ENCODE data around the gene ATP8B2.
"Not testable (repeated sequence)": the region's sequence is repeated elsewhere in the genome, so short reads cannot be mapped to it uniquely, and the experiment has no call there.

The ATP8B2 gene

DNA sequence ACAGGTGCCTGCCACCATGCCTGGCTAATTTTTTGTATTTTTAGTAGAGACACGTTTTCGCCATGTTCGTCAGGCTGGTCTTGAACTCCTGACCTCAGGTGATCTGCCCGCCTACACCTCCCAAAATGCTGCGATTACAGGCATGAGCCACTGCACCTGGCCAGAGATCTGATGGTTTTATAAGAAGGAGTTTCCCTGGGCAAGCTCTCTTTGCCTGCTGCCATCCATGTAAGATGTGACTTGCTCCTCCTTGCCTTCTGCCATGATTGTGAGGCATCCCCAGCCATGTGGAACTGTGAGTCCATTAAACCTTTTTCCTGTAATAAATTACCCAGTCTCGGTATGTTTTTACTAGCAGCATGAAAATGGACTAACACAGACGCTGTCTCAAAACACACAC lies 16.2 kb upstream of the ATP8B2 start:
- not testable (repeated sequence) for H3K36me3 ChIP-seq (ENCODE audit: control insufficient read depth in 2 of 2, insufficient read depth in 2 of 2, low read length in 2 of 2); H3K9ac ChIP-seq (ENCODE audit: low read length in 2 of 2); H3K9me3 ChIP-seq (ENCODE audit: control insufficient read depth in 2 of 2, low read length in 2 of 2); H3K4me1 ChIP-seq (ENCODE audit: control insufficient read depth, insufficient read depth, low read length); H3K27me3 ChIP-seq (ENCODE audit: control insufficient read depth in 1 of 2, insufficient read depth in 2 of 2, low read length in 2 of 2); H3K4me3 ChIP-seq (ENCODE audit: low read length in 2 of 2); H3K27ac ChIP-seq (ENCODE audit: low read length)

DNA sequence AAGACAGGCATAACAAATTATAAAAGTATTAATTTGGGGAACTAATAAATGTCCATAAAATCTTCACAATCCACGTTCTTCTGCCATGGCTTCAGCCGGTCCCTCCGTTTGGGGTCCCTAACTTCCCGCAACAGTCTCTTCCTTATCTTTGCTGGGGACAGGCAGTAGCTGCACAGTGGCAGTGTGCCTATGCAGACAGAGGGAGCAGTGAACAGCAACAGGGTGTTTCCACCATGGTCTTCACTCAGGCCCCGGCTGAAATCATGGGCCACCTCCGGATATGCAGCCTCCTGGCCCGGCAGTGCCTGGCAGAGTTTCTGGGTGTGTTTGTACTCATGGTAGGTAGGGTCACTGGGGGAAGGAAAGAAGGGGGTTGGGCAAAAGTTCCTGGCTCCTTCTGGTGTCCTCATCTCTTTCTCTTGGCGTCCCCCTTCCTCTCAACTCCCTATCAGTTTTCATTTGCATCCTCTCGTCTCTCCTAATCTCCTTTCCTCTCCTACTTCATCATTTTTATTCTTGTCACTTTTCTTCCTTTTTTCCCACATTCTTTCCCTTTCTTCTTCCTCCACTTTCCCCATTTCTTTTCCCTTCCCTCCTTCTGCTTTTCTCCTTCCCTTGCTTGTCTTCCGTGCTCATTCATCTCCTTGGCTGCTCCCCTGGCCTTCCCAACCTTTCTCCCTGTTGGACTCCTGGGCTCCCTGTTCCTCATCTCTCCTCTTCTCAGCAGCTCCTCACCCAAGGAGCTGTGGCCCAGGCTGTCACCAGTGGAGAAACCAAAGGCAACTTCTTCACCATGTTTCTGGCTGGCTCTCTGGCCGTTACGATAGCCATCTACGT lies 12.9 kb upstream of the ATP8B2 start:
- H3K36me3 ChIP-seq (ENCODE audit: control insufficient read depth in 2 of 2, insufficient read depth in 2 of 2, low read length in 2 of 2); H3K4me1 ChIP-seq (ENCODE audit: control insufficient read depth, insufficient read depth, low read length); H3K9me3 ChIP-seq (ENCODE audit: control insufficient read depth in 2 of 2, low read length in 2 of 2); H3K27me3 ChIP-seq (ENCODE audit: control insufficient read depth in 1 of 2, insufficient read depth in 2 of 2, low read length in 2 of 2); H3K9ac ChIP-seq (ENCODE audit: low read length in 2 of 2); H3K27ac ChIP-seq (ENCODE audit: low read length); H3K4me3 ChIP-seq (ENCODE audit: low read length in 2 of 2): not testable (repeated sequence)

DNA sequence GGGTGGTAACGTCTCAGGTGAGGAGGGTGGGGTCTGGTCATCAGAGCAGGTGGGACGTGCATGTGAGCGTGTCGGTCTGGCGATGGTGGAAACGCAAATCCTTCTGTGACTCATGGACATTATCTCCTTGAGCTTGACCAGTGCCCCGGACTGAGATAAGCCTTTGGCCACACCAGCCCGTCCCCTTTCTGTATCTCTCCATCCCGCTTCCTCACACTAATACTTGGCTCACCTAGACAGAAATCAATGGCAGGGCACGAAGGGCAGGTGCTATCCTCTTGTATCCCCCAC lies 12.3 kb upstream of the ATP8B2 start:
- H3K9ac ChIP-seq (ENCODE audit: low read length in 2 of 2) = no peak overlapping the region
- no peak overlapping the region for H3K4me3 ChIP-seq (ENCODE audit: low read length in 2 of 2)
- no peaks in the 10 kb centered on the region for H3K4me1 ChIP-seq (ENCODE audit: control insufficient read depth, insufficient read depth, low read length)
- no peaks in the 10 kb centered on the region for H3K27me3 ChIP-seq (ENCODE audit: control insufficient read depth in 1 of 2, insufficient read depth in 2 of 2, low read length in 2 of 2)
- no peaks in the 10 kb centered on the region for H3K9me3 ChIP-seq (ENCODE audit: control insufficient read depth in 2 of 2, low read length in 2 of 2)
- no peaks in the 10 kb centered on the region for H3K36me3 ChIP-seq (ENCODE audit: control insufficient read depth in 2 of 2, insufficient read depth in 2 of 2, low read length in 2 of 2)
- H3K27ac ChIP-seq (ENCODE audit: low read length) = no peak overlapping the region

DNA sequence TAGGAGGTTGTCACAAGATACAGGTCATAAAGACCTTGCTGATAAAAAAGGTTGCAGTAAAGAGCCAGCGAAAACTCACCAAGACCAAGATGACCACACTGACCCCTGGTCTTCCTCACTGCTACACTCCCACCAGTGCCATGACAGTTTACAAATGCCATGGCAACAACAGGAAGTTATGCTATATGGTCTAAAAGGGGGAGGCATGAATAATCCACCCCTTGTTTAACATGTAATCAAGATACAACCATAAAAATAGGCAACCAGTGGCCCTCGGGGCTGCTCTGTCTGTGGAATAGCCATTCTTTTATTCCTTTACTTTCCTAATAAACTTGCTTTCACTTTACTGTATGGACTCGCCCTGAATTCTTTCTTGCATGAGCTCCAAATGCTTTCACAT lies 11.1 kb upstream of the ATP8B2 start:
- not testable (repeated sequence) for H3K9ac ChIP-seq (ENCODE audit: low read length in 2 of 2); H3K27ac ChIP-seq (ENCODE audit: low read length); H3K4me1 ChIP-seq (ENCODE audit: control insufficient read depth, insufficient read depth, low read length); H3K4me3 ChIP-seq (ENCODE audit: low read length in 2 of 2); H3K9me3 ChIP-seq (ENCODE audit: control insufficient read depth in 2 of 2, low read length in 2 of 2); H3K27me3 ChIP-seq (ENCODE audit: control insufficient read depth in 1 of 2, insufficient read depth in 2 of 2, low read length in 2 of 2); H3K36me3 ChIP-seq (ENCODE audit: control insufficient read depth in 2 of 2, insufficient read depth in 2 of 2, low read length in 2 of 2)

DNA sequence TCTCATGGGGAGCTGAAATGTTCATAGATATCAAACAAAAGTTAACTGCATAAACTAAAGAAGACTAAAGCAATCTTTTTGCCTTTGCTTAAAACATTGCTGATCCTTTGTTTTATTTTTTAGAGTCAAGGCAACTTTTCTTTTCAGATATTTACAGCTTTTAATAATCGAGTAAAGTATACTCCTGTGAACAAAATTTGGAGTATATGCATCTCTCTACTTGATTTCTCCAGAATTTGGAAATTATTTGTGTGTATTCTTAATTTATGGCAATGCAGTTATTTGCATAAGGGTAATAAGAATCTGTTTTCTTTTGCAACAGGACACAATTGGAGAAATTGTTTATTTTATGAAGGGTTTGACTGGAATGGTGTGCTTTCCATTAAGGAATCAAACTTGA lies 8.6 kb upstream of the ATP8B2 start:
- Histone ChIP-seq H3K27me3 (ENCODE audit: control insufficient read depth in 1 of 2, insufficient read depth in 2 of 2, low read length in 2 of 2) (no peaks in the 10 kb centered on the region), H3K36me3 (ENCODE audit: control insufficient read depth in 2 of 2, insufficient read depth in 2 of 2, low read length in 2 of 2) (no peaks in the 10 kb centered on the region), H3K9me3 (ENCODE audit: control insufficient read depth in 2 of 2, low read length in 2 of 2) (no peaks in the 10 kb centered on the region), H3K4me1 (ENCODE audit: control insufficient read depth, insufficient read depth, low read length) (no peaks in the 10 kb centered on the region), H3K27ac (ENCODE audit: low read length) (no peak overlapping the region), H3K9ac (ENCODE audit: low read length in 2 of 2) (no peak overlapping the region), H3K4me3 (ENCODE audit: low read length in 2 of 2) (no peak overlapping the region)

DNA sequence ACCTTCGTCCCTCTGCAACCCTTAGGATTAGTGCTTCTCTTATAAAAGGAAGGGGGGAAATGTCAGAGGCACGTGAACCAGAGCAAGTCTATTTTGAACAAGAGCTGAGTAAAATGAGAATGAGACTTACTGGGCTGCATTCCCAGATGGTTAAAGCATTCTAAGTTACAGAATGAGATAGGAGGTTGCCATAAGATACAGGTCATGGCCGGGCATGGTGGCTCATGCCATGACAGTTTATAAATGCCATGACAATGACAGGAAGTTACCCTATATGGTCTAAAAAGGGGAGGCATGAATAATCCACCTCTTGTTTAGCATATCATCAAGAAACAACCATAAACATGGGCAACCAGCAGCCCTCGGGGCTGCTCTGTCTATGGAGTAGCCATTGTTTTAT lies 6.9 kb upstream of the ATP8B2 start:
- Histone ChIP-seq H3K27ac (ENCODE audit: low read length) (no peak overlapping the region), H3K4me1 (ENCODE audit: control insufficient read depth, insufficient read depth, low read length) (no peaks in the 10 kb centered on the region), H3K4me3 (ENCODE audit: low read length in 2 of 2) (no peak overlapping the region), H3K9me3 (ENCODE audit: control insufficient read depth in 2 of 2, low read length in 2 of 2) (no peaks in the 10 kb centered on the region), H3K27me3 (ENCODE audit: control insufficient read depth in 1 of 2, insufficient read depth in 2 of 2, low read length in 2 of 2) (peaks cover 0 to 9% of the 10 kb centered on the region in 2 donors), H3K36me3 (ENCODE audit: control insufficient read depth in 2 of 2, insufficient read depth in 2 of 2, low read length in 2 of 2) (no peaks in the 10 kb centered on the region), H3K9ac (ENCODE audit: low read length in 2 of 2) (no peak overlapping the region)

DNA sequence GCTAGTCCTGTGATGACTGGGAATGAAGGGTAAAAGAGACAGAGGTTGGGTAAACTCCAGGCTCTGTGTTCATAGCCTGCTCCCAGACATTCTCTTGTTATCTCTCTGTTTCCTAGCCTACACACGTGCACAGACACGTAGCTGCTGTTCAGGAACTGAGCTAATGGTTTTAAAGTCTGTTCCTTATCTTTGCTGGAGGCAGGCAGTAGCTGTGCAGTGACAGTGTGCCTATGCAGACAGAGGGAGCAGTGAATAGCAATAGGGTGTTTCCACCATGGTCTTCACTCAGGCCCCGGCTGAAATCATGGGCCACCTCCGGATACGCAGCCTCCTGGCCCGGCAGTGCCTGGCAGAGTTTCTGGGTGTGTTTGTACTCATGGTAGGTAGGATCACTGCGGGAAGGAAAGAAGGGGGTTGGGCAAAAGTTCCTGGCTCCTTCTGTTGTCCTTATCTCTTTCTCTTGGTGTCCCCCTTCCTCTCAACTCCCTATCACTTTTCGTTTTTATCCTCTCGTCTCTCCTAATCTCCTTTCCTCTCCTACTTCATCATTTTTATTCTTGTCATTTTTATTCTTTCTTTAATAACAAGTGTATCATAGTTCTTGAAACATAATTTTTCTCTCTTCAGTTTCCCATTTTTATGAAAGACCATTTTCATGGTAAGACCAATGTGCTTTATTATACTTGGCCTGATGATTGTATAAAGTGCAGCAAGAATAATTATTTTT lies 4.3 kb upstream of the ATP8B2 start, which contains the start of gene AQP10:
TSS of gene AQP10 (plus strand) at position 212 of the 727 bp plus-strand sequence. CDS start at position 275, 63 bp downstream.
- H3K27ac ChIP-seq (ENCODE audit: low read length) = no peak within 1 kb of the TSS
- H3K9ac ChIP-seq (ENCODE audit: low read length in 2 of 2) = no peak within 1 kb of the TSS
- H3K4me1 ChIP-seq (ENCODE audit: control insufficient read depth, insufficient read depth, low read length) = peaks cover 5% of the 10 kb centered on the region
- no peaks in the 10 kb centered on the region for H3K36me3 ChIP-seq (ENCODE audit: control insufficient read depth in 2 of 2, insufficient read depth in 2 of 2, low read length in 2 of 2)
- H3K9me3 ChIP-seq (ENCODE audit: control insufficient read depth in 2 of 2, low read length in 2 of 2) = no peaks in the 10 kb centered on the region
- H3K27me3 ChIP-seq (ENCODE audit: control insufficient read depth in 1 of 2, insufficient read depth in 2 of 2, low read length in 2 of 2) = peaks cover 0 to 10% of the 10 kb centered on the region in 2 donors
- no peak within 1 kb of the TSS for H3K4me3 ChIP-seq (ENCODE audit: low read length in 2 of 2)

DNA sequence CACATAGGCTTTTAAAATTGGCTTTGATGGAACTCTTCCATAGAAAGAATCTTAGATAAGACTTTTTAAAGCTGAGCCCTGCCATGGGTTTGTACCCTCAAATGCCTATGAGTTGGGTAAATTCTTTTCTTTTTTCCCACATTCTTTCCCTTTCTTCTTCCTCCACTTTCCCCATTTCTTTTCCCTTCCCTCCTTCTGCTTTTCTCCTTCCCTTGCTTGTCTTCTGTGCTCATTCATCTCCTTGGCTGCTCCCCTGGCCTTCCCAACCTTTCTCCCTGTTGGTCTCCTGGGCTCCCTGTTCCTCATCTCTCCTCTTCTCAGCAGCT lies 3.8 kb upstream of the ATP8B2 start:
- H3K36me3 ChIP-seq (ENCODE audit: control insufficient read depth in 2 of 2, insufficient read depth in 2 of 2, low read length in 2 of 2); H3K27ac ChIP-seq (ENCODE audit: low read length); H3K4me3 ChIP-seq (ENCODE audit: low read length in 2 of 2); H3K9me3 ChIP-seq (ENCODE audit: control insufficient read depth in 2 of 2, low read length in 2 of 2); H3K9ac ChIP-seq (ENCODE audit: low read length in 2 of 2): not testable (repeated sequence)
- Histone ChIP-seq H3K27me3 (ENCODE audit: control insufficient read depth in 1 of 2, insufficient read depth in 2 of 2, low read length in 2 of 2) (peaks cover 0 to 10% of the 10 kb centered on the region in 2 donors), H3K4me1 (ENCODE audit: control insufficient read depth, insufficient read depth, low read length) (peaks cover 10% of the 10 kb centered on the region)

DNA sequence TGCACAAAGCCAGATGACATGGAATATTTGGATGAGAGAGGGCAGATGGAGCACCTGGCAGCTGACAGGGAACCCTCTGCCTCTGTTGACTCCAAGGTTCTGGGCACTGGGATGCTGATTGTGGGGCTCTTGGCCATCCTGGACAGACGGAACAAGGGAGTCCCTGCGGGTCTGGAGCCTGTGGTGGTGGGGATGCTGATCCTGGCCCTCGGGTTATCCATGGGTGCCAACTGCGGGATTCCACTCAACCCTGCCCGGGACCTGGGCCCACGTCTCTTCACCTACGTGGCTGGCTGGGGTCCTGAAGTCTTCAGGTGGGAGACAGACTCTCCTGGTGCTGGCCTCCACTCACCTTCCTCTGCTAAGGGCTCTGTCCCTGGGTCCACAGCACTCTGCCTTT lies 1.8 kb upstream of the ATP8B2 start:
- H3K27me3 ChIP-seq (ENCODE audit: control insufficient read depth in 1 of 2, insufficient read depth in 2 of 2, low read length in 2 of 2) = peaks cover 0 to 10% of the 10 kb centered on the region in 2 donors

DNA sequence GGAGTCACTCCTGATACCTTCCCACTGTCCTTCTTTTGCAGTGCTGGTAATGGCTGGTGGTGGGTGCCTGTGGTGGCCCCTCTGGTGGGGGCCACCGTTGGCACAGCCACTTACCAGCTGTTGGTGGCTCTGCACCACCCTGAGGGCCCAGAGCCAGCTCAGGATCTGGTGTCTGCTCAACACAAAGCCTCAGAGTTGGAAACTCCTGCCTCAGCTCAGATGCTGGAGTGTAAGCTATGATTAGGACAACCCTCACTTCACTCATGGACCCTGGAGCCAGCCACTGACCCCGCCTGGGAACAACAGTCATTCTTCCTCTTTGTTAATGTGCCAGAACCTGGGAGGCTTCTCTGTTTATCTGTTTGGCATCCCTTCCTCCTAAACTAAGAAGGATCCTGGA lies 1.1 kb upstream of the ATP8B2 start:
- Histone ChIP-seq H3K36me3 (ENCODE audit: control insufficient read depth in 2 of 2, insufficient read depth in 2 of 2, low read length in 2 of 2) (no peaks in the 10 kb centered on the region), H3K4me3 (ENCODE audit: low read length in 2 of 2) (peak overlapping the region in 1 of 2 donors; percentile 91), H3K9me3 (ENCODE audit: control insufficient read depth in 2 of 2, low read length in 2 of 2) (no peaks in the 10 kb centered on the region), H3K4me1 (ENCODE audit: control insufficient read depth, insufficient read depth, low read length) (peaks cover 35% of the 10 kb centered on the region), H3K27me3 (ENCODE audit: control insufficient read depth in 1 of 2, insufficient read depth in 2 of 2, low read length in 2 of 2) (peaks cover 0 to 10% of the 10 kb centered on the region in 2 donors), H3K27ac (ENCODE audit: low read length) (no peak overlapping the region), H3K9ac (ENCODE audit: low read length in 2 of 2) (peak overlapping the region in 1 of 2 donors; percentile 42)

More for the DNA sequence above, 1.8 kb upstream of the ATP8B2 start:
- Histone ChIP-seq H3K4me1 (ENCODE audit: control insufficient read depth, insufficient read depth, low read length) (peaks cover 28% of the 10 kb centered on the region), H3K4me3 (ENCODE audit: low read length in 2 of 2) (no peak overlapping the region), H3K36me3 (ENCODE audit: control insufficient read depth in 2 of 2, insufficient read depth in 2 of 2, low read length in 2 of 2) (no peaks in the 10 kb centered on the region), H3K27ac (ENCODE audit: low read length) (no peak overlapping the region), H3K9ac (ENCODE audit: low read length in 2 of 2) (no peak overlapping the region), H3K9me3 (ENCODE audit: control insufficient read depth in 2 of 2, low read length in 2 of 2) (no peaks in the 10 kb centered on the region)

All from stomach smooth muscle (tissue), 2 donors.